ENCODE measurements around the gene MYO3B.
"Not testable (repeated sequence)": the region's sequence is repeated elsewhere in the genome, so short reads cannot be mapped to it uniquely, and the experiment has no call there.

MYO3B gene

GRCh38 chr2:170313347-170313991 is 135.5 kb downstream of the MYO3B start:
- DNase-seq = no peak

- DNase-seq = no peak
These were observed 136.0 kb downstream of the MYO3B start for GRCh38 chr2:170313992-170314348.

GRCh38 chr2:170314744-170315447 is 136.9 kb downstream of the MYO3B start:
- no peak for DNase-seq

- no peak for DNase-seq
These were observed 143.0 kb downstream of the MYO3B start for GRCh38 chr2:170320948-170321347.

GRCh38 chr2:170321526-170321925 is 143.6 kb downstream of the MYO3B start:
- no peak for DNase-seq

- no peak for DNase-seq
These were observed 144.3 kb downstream of the MYO3B start for GRCh38 chr2:170322140-170322766.

GRCh38 chr2:170323743-170324142 is 145.8 kb downstream of the MYO3B start:
- no peak for DNase-seq

GRCh38 chr2:170324640-170325046 is 146.7 kb downstream of the MYO3B start:
- DNase-seq = peak; percentile 25

GRCh38 chr2:170330881-170331280 is 152.9 kb downstream of the MYO3B start:
- no peak for DNase-seq

- no peak for DNase-seq
These were observed 154.9 kb downstream of the MYO3B start for GRCh38 chr2:170332676-170333402.

- DNase-seq = no peak
These were observed 157.4 kb downstream of the MYO3B start for GRCh38 chr2:170335351-170335750.

GRCh38 chr2:170336408-170336807 is 158.5 kb downstream of the MYO3B start:
- DNase-seq = no peak

GRCh38 chr2:170336916-170337315 is 159.0 kb downstream of the MYO3B start:
- DNase-seq = no peak

GRCh38 chr2:170339322-170339721 is 161.4 kb downstream of the MYO3B start:
- no peak for DNase-seq

GRCh38 chr2:170339750-170340692 is 162.1 kb downstream of the MYO3B start:
- no peak for DNase-seq

GRCh38 chr2:170340693-170341068 is 162.7 kb downstream of the MYO3B start:
- no peak for DNase-seq

GRCh38 chr2:170341684-170342623 is 164.0 kb downstream of the MYO3B start:
- no peak for DNase-seq

- no peak for DNase-seq
These were observed 166.9 kb downstream of the MYO3B start for GRCh38 chr2:170344663-170345346.

GRCh38 chr2:170345607-170346006 is 167.7 kb downstream of the MYO3B start:
- no peak for DNase-seq

- DNase-seq = not testable (repeated sequence)
These were observed 171.3 kb downstream of the MYO3B start for GRCh38 chr2:170349269-170349668.
